ENCODE results near the gene SACM1L. TPM values are rescaled to one million over a fixed set of nuclear protein-coding genes. Genes with fewer than 3 reads are reported as not detected.

SACM1L gene
- total RNA-seq, 2 donors from 2014 or later = 25.1 to 49.5 TPM

GRCh38 chr3:45775571-45776300 is 86.5 kb downstream of the SACM1L start:
- no peaks in the 10 kb centered on the region for H3K27me3 ChIP-seq
- H3K36me3 ChIP-seq (replicated peaks in 1 of 2; ENCODE audit: insufficient read depth in 1 of 2, low read depth in 2 of 2) = no peaks in the 10 kb centered on the region
- no peak overlapping the region for H3K4me3 ChIP-seq
- peaks cover 7% of the 10 kb centered on the region for H3K4me1 ChIP-seq
- 81 to 89% methylated on average over 6 to 17 of the region's 17 CpGs for WGBS, 2 donors
- no peak overlapping the region for H3K27ac ChIP-seq
- intact Hi-C loops (cut with DNase I) = no loop called here
- no peak for TF ChIP-seq CTCF (IDR thresholded peaks at IDR 0.05)
- TF ChIP-seq POLR2A (IDR thresholded peaks at IDR 0.05) = no peak
- no peak for ATAC-seq
- no peak for DNase-seq
- H3K9me3 ChIP-seq = no peaks in the 10 kb centered on the region

DNA sequence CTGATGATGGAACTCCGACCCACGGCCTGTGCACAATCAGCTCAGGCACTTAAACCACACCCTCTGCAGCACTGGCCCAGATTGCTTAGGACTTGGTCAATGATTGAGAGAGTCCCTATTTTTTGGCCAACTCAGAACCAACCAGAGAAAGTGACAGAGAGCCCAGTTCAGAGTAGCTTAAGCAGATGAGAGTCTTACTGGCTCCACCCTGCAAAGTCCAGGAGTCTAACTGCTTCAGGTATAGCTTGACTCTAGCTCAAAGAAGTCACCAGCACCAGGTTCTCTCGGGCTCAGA is 87.1 kb downstream of the SACM1L start:
- intact Hi-C loops (cut with DNase I) = no loop called here
- ATAC-seq (no peak), DNase-seq (no peak)
- 63 to 79% methylated on average over 1 to 3 of the region's 3 CpGs for WGBS, 2 donors
- TF ChIP-seq CTCF (IDR thresholded peaks at IDR 0.05) (no peak), POLR2A (IDR thresholded peaks at IDR 0.05) (no peak)
- no peak overlapping the region for H3K4me3 ChIP-seq
- H3K9me3 ChIP-seq = no peaks in the 10 kb centered on the region
- peaks cover 7% of the 10 kb centered on the region for H3K4me1 ChIP-seq
- no peak overlapping the region for H3K27ac ChIP-seq
- no peaks in the 10 kb centered on the region for H3K36me3 ChIP-seq (replicated peaks in 1 of 2; ENCODE audit: insufficient read depth in 1 of 2, low read depth in 2 of 2)
- no peaks in the 10 kb centered on the region for H3K27me3 ChIP-seq

DNA sequence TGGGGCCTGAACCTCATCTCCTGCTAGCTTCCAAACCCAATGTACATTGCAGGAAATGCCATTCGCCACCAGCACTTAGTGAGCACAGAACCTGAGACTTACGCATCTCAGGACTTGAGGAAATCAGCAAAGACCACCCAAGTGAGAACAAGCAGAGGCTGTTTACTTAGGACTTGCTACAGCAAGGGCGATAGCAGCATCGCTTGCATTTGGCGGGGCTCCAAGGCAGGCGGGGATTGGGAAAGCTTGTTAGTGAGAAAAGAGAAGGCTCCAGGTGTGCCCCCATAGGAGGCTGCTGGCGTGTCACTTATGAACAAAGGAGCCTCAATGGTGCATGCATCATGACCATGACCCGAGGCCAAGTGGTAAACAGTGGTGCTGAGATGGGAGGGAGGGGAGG is 87.4 kb downstream of the SACM1L start:
- 61 to 64% methylated on average over 7 to 8 of the region's 8 CpGs for WGBS, 2 donors

DNA sequence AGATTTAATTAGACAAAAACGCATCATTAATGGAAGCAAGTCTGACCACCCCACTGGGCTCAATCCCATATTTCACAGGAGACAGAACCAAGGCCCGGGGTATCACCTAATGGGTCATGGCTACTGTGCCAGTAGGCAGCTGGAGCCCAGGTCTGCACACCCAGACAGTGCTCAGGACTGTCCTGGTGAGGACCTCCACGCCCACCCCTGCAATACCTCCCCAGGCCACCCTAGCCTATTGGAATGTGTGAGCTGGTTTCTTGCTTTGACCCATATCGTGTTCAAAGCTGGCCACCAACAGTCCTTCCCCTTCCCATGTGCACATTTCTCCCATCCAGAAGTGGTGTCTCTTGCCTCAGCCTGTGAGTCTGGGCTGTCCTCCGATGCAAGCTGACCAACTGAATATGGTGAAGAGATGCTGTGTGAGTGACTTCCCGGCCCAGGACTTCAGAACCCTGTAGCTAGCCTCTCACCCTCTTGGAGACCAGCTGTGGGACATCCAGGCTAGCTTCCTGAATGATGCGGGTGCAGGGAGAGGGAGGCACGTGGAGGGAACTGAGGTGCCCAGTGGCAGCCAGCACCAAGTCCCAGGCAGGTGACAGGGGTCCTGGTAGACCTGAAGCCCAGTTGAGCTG is 88.0 kb downstream of the SACM1L start:
- no peak overlapping the region for H3K27ac ChIP-seq
- no peaks in the 10 kb centered on the region for H3K9me3 ChIP-seq
- H3K4me1 ChIP-seq = peaks cover 7% of the 10 kb centered on the region
- no peaks in the 10 kb centered on the region for H3K27me3 ChIP-seq
- no peak for DNase-seq
- H3K4me3 ChIP-seq = no peak overlapping the region
- 72 to 84% methylated on average over 6 to 8 of the region's 8 CpGs for WGBS, 2 donors
- TF ChIP-seq CTCF (IDR thresholded peaks at IDR 0.05) (no peak), POLR2A (IDR thresholded peaks at IDR 0.05) (no peak)
- no peaks in the 10 kb centered on the region for H3K36me3 ChIP-seq (replicated peaks in 1 of 2; ENCODE audit: insufficient read depth in 1 of 2, low read depth in 2 of 2)
- intact Hi-C loops (cut with DNase I) = no loop called here
- ATAC-seq = no peak

More for the DNA sequence above, 87.4 kb downstream of the SACM1L start:
- Histone ChIP-seq H3K9me3 (no peaks in the 10 kb centered on the region), H3K36me3 (replicated peaks in 1 of 2; ENCODE audit: insufficient read depth in 1 of 2, low read depth in 2 of 2) (no peaks in the 10 kb centered on the region), H3K27me3 (no peaks in the 10 kb centered on the region), H3K4me3 (no peak overlapping the region), H3K4me1 (peaks cover 7% of the 10 kb centered on the region), H3K27ac (no peak overlapping the region)
- peak in 1 of 4 donors; percentile 24 for DNase-seq
- no peak for TF ChIP-seq POLR2A (IDR thresholded peaks at IDR 0.05)
- no peak for TF ChIP-seq CTCF (IDR thresholded peaks at IDR 0.05)
- ATAC-seq = no peak
- intact Hi-C loops (cut with DNase I) = no loop called here

All from body of pancreas (tissue), 4 donors.